Fibroblast of the aortic adventitia (primary cell): ENCODE data around the gene HMSD. TPM values are rescaled to one million over a fixed set of nuclear protein-coding genes. Genes with fewer than 3 reads are reported as not detected.
"Not testable (repeated sequence)": the region's sequence is repeated elsewhere in the genome, so short reads cannot be mapped to it uniquely, and the experiment has no call there.

Source experiments
- DNase-seq: peaks from one replicate; pipeline ENCODE4 v3.0.0-alpha.2; 2010; ENCODE audit warnings: low read depth
- H3K4me3 ChIP-seq: 2 replicates; pipeline ENCODE4 v1.5.1; 2011; ENCODE audit warnings: low read depth, mild to moderate bottlenecking, control low read depth, low read length, moderate library complexity
- CTCF ChIP-seq: IDR thresholded peaks from 2 replicates; pipeline ENCODE4 v1.5.1; 2011; ENCODE audit warnings: mild to moderate bottlenecking, low read length, control low read depth, inconsistent platforms; ENCODE audit not compliant: insufficient read depth
- total RNA-seq: library from RNA; depleted of rRNA; stranded (reverse); fragments of >200 nt; gene quantifications from 2 replicates; pipeline ENCODE4 v1.2.3, GENCODE V29; 2012; ENCODE audit warnings: low replicate concordance

Gene HMSD
- total RNA-seq, 1 donor = 0.09 TPM

DNA sequence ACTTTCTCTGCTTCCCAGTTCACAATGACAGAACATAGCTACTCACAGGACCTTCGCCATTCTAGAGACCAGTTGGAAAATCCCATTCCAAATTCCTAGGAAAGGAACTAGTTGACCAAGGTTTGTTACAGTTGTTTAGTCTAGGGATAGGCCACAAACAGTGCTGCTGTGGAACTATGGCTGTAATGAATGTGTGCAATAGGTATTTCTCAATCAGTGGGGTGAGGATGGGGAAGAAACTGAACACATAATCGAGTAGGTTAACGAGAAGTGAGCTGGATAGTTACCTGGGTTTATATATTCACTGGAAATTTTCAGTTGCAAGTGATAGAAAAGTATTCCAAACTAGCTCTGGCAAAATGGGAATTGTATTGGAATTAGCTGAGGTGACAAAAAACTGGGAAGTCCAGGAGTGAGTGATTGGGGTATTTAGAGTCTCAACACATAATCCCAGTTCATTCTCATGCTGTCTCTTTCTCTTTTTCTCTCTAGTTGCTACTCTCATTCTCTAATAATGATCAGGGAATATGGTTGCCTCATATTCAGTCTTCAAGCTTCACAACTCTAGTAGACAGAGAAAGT lies 18.2 kb upstream of the HMSD start:
- no peak for TF ChIP-seq CTCF
- H3K4me3 ChIP-seq = no peak overlapping the region
- no peak for DNase-seq

DNA sequence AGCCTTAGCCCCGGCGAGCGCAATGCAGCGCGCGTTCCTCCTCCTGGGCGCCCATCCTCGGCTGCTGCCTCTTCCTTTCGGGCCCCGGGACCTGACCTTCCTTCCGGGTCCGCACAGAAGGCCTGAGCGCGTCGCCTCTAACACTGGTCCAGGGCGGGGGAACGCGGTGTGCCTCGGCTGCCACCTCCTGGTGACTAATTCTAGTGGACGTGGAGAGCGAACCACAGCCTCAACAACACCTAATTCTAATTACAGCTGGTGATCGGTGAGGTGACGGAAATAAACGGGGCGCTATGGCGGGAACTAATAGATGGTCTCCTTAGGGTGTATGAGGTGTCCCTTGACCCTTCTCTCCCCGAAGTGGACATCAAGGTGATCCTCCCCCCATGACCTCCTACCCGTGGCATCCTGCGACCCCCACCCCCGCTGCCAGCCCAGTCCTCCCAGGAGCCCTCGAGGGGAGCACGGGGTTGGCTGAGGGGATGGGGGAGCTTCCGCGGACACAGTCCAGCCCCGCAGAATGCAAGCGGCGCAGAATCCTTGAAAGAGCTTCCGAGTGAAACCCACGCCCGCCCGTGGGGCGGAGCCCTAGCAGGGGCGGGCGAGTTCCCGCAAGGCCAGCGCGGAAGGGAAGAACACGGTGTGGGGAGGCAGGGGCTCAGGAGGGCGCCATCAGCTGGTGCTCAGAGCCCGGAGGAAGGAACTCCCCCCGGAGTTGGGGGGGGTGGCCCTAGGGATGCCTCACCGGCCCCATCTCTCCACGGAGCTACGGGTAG lies 12.8 kb upstream of the HMSD start:
- peak; percentile 70 for DNase-seq
- peak overlapping the region; percentile 73 for H3K4me3 ChIP-seq
- peak; percentile 74 for TF ChIP-seq CTCF

DNA sequence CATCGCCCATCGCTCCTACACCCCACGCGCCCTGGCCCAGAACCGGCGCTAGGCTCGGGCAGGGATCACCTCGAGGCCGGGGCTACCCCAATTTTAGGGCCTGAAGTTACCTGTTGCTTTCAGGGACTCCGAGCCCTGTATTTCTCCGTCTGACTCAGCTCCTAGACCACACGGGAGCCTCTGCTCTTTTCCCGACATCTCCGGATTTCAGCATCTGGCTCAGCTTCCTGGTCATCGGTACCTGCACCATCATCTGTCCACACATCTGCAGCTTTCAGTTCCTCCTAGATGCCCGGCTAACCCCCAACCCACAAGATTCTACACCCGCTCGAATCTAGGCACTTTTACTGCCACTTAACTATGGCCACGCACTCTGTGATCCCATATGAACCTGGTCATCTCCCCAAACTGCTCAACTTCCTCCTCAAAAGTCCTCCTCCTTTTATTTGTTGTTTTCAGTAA lies 12.1 kb upstream of the HMSD start:
- DNase-seq = no peak
- peak overlapping the region; percentile 73 for H3K4me3 ChIP-seq
- no peak for TF ChIP-seq CTCF

DNA sequence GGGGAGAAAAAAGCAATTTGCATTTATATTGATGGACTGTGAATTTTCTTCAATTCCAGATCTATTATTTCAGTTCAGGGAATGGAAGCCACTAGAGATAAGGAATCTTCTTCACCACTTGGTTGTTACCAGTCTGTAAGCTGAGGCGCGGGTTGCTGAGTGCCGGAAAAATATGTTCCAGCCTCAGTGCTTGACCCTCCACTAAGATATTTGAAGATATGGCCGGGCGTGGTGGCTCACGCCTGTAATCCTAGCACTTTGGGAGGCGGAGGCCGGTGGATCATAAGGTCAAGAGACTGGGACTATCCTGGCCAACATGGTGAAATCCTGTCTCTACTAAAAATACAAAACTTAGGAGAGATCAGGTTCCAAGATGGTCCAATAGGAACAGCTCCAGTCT lies 9.1 kb upstream of the HMSD start:
- TF ChIP-seq CTCF = no peak
- no peak for DNase-seq
- no peak overlapping the region for H3K4me3 ChIP-seq

- not testable (repeated sequence) for H3K4me3 ChIP-seq, DNase-seq
Observed at GRCh38 chr18:63940543-63941050, 8.5 kb upstream of the HMSD start.

- no peak for DNase-seq
- TF ChIP-seq CTCF = no peak
- no peak overlapping the region for H3K4me3 ChIP-seq
Observed at GRCh38 chr18:63947051-63947790, 1.9 kb upstream of the HMSD start.

GRCh38 chr18:63951302-63951705 lies 2.2 kb downstream of the HMSD start:
- peak; percentile 45 for TF ChIP-seq CTCF
- no peak for DNase-seq

More at GRCh38 chr18:63951302-63951705, 2.2 kb downstream of the HMSD start:
- H3K4me3 ChIP-seq = no peak overlapping the region
